AG04450 (cell line): Measurements from ENCODE around the gene ZSCAN10. TPM values are rescaled to one million over a fixed set of nuclear protein-coding genes. Genes with fewer than 3 reads are reported as not detected.

ENCODE experiments used
- CTCF ChIA-PET: fragments of 300-600, 350-600 bp; formaldehyde crosslinking; extraction: SDS; loops from one replicate; lab custom pipeline; 2022; ENCODE audit warnings: antibody characterized with exemption, inconsistent platforms; lab: Charles Lee
- POLR2A ChIA-PET: fragments of 350-600 bp; formaldehyde crosslinking; extraction: SDS; loops from one replicate; lab custom pipeline; 2021; ENCODE audit warnings: antibody characterized with exemption, inconsistent platforms; lab: Yijun Ruan, JAX
- DNase-seq: peaks from one replicate; pipeline ENCODE4 v3.0.0-alpha.2; 2011; ENCODE audit warnings: low read depth, low spot score
- H3K27ac ChIP-seq: one replicate; pipeline ENCODE4 v1.5.1; 2012; ENCODE audit warnings: low read depth, low read length, control low read depth
- H3K27me3 ChIP-seq: one replicate; pipeline ENCODE4 v1.6.0; 2012; ENCODE audit warnings: low read length; ENCODE audit not compliant: control insufficient read depth, insufficient read depth
- H3K4me3 ChIP-seq: 2 replicates; pipeline ENCODE4 v1.5.1; 2011; ENCODE audit warnings: mild to moderate bottlenecking, low read depth, low read length, control low read depth
- H3K9me3 ChIP-seq: 2 replicates; pipeline ENCODE4 v1.5.1; 2012; ENCODE audit warnings: low read length; ENCODE audit not compliant: control insufficient read depth, insufficient read depth
- CTCF ChIP-seq: IDR thresholded peaks from 2 replicates; pipeline ENCODE4 v1.5.1; 2011; ENCODE audit warnings: low read depth, low read length, control low read depth, inconsistent platforms
- polyA plus RNA-seq: library from polyadenylated mRNA; depleted of rRNA; stranded (reverse); fragments of >200 nt; gene quantifications from 2 replicates; pipeline ENCODE4 v1.2.3, GENCODE V29; 2011

Gene ZSCAN10
- polyA plus RNA-seq, 1 experiment, result not detected

GRCh38 chr16:3129137-3130131 lies 30.3 kb upstream of the ZSCAN10 start:
- peak overlapping the region; percentile 61 for H3K27ac ChIP-seq
- no peaks in the 10 kb centered on the region for H3K27me3 ChIP-seq
- H3K4me3 ChIP-seq, result peak overlapping the region; percentile 49
- ChIA-PET POLR2A (interaction anchor here (0.8 to 1.6 kb wide), 6 partner anchors 21 to 99 kb away, joined by 3 to 6 read pairs (median 4); no protein-coding TSS in a partner anchor), CTCF (interaction anchor here (0.6 to 6.7 kb wide), 26 partner anchors 9 to 967 kb away, joined by 3 to 57 read pairs (median 4); partner anchors contain the start of genes TNFRSF12A, ZNF205 and ZSCAN10)
- TF ChIP-seq CTCF, result peak; percentile 95
- DNase-seq, result peak; percentile 70
- H3K9me3 ChIP-seq, result peaks cover 2% of the 10 kb centered on the region; the same call in 1 of the 2 replicates

- no peaks in the 10 kb centered on the region for H3K27me3 ChIP-seq
- ChIA-PET POLR2A (interaction anchor here (1.5 kb wide), 1 partner anchor 97 kb away, joined by 3 read pairs; no protein-coding TSS in a partner anchor), CTCF (interaction anchor here (1.2 to 6.7 kb wide), 4 partner anchors 11 to 96 kb away, joined by 4 to 57 read pairs (median 30); no protein-coding TSS in a partner anchor)
- TF ChIP-seq CTCF, result no peak
- DNase-seq, result no peak
- H3K9me3 ChIP-seq, result no peaks in the 10 kb centered on the region; the same call in 1 of the 2 replicates
- no peak overlapping the region for H3K4me3 ChIP-seq
- H3K27ac ChIP-seq, result no peak overlapping the region
These were observed 28.7 kb upstream of the ZSCAN10 start for GRCh38 chr16:3127745-3128144.

GRCh38 chr16:3123986-3124886 lies 25.1 kb upstream of the ZSCAN10 start:
- H3K4me3 ChIP-seq, result peak overlapping the region; percentile 85
- ChIA-PET POLR2A (interaction anchor here (3.1 kb wide), 1 partner anchor 10 kb away, joined by 12 read pairs; the partner anchor contains the start of gene ZNF213), CTCF (interaction anchor here (3.0 to 6.7 kb wide), 2 partner anchors 65 to 93 kb away, joined by 11 to 57 read pairs; no protein-coding TSS in a partner anchor)
- TF ChIP-seq CTCF, result peak; percentile 31
- H3K27ac ChIP-seq, result peak overlapping the region; percentile 68
- no peaks in the 10 kb centered on the region for H3K27me3 ChIP-seq
- peak; percentile 74 for DNase-seq
- no peaks in the 10 kb centered on the region; the same call in 1 of the 2 replicates for H3K9me3 ChIP-seq

- CTCF ChIA-PET, result interaction anchor here (0.7 to 1.7 kb wide), 2 partner anchors 63 to 65 kb away, joined by 3 to 4 read pairs; no protein-coding TSS in a partner anchor
These were observed 24.0 kb upstream of the ZSCAN10 start for GRCh38 chr16:3122926-3123570.

More at GRCh38 chr16:3122926-3123570, 24.0 kb upstream of the ZSCAN10 start:
- no peaks in the 10 kb centered on the region for H3K27me3 ChIP-seq
- POLR2A ChIA-PET, result interaction anchor here (1.2 to 1.3 kb wide), 3 partner anchors 10 to 102 kb away, joined by 3 to 5 read pairs (median 4); partner anchors contain the start of gene ZNF213
- H3K9me3 ChIP-seq, result no peaks in the 10 kb centered on the region; the same call in 1 of the 2 replicates
- no peak overlapping the region for H3K27ac ChIP-seq
- no peak overlapping the region for H3K4me3 ChIP-seq
- DNase-seq, result no peak
- TF ChIP-seq CTCF, result no peak
